GM12878 (cell line): ENCODE measurements around the gene SYNPR. TPM values are rescaled to one million over a fixed set of nuclear protein-coding genes. Genes with fewer than 3 reads are reported as not detected.

Experiments used
- ATAC-seq: fragments of 200-7000 bp; cut with Tn5 transposase; 3 replicates; pipeline ENCODE4 v1.9.1; 2020; ENCODE audit warnings: mild to moderate bottlenecking, moderate library complexity
- BruUV-seq: library from RNA; stranded (reverse); fragments of 400-500 nt; replicated peaks from 2 replicates; lab custom pipeline; 2021; lab: Mats Ljungman, UMichigan
- CTCF ChIA-PET: fragments of 300-600 bp; sonication (Branson Sonifier 250); formaldehyde crosslinking; extraction: SDS; loops from one replicate; lab custom pipeline; 2021; ENCODE audit warnings: inconsistent platforms; lab: Yijun Ruan, JAX
- POLR2A ChIA-PET: fragments of 350-600 bp; formaldehyde crosslinking; extraction: SDS; loops from one replicate; lab custom pipeline; 2021; ENCODE audit warnings: inconsistent platforms; lab: Charles Lee
- RAD21 ChIA-PET: fragments of 300-600 bp; sonication (Branson Sonifier 250); formaldehyde crosslinking; loops from one replicate; lab custom pipeline; 2023; ENCODE audit warnings: antibody characterized with exemption; ENCODE audit not compliant: unreplicated experiment; lab: Charles Lee
- SMC1A ChIA-PET: fragments of 300-600 bp; sonication (Branson Sonifier 250); formaldehyde crosslinking; loops from one replicate; lab custom pipeline; 2023; ENCODE audit not compliant: unreplicated experiment, uncharacterized antibody; lab: Charles Lee
- DNase-seq: peaks from one replicate; pipeline ENCODE4 v3.0.0-alpha.2; 2011; ENCODE audit warnings: low read depth, low spot score
- FAIRE-seq: peaks from 3 replicates; lab custom pipeline; 2011; peaks lifted over from hg19 to GRCh38; lab: Jason Lieb, UNC
- H2AFZ ChIP-seq: 2 replicates; pipeline ENCODE4 v1.6.0; 2011; ENCODE audit warnings: low read depth, low read length, control low read depth; ENCODE audit not compliant: control insufficient read depth
- H3K27ac ChIP-seq: 2 replicates; pipeline ENCODE4 v1.5.1; 2011; ENCODE audit warnings: control low read depth; ENCODE audit not compliant: control insufficient read depth, insufficient read depth
- H3K27me3 ChIP-seq, 2 experiments: replicated peaks in 1 of 2; 2 replicates each; pipeline versions ENCODE4 v1.6.0 to v1.6.1; 2011; ENCODE audit warnings: low read length in 1 of 2; ENCODE audit not compliant: control insufficient read depth in 2 of 2, insufficient read depth in 2 of 2
- H3K36me3 ChIP-seq, 2 experiments: 2 replicates each; pipeline ENCODE4 v1.5.1; 2011; ENCODE audit warnings: low read length in 1 of 2; ENCODE audit not compliant: control insufficient read depth in 2 of 2, insufficient read depth in 2 of 2
- H3K4me1 ChIP-seq: 2 replicates; pipeline ENCODE4 v1.6.1; 2011; ENCODE audit warnings: mild to moderate bottlenecking, low read length, moderate library complexity, mixed read lengths; ENCODE audit not compliant: control insufficient read depth, insufficient read depth
- H3K4me2 ChIP-seq: 2 replicates; pipeline ENCODE4 v1.6.0; 2011; ENCODE audit warnings: control low read depth; ENCODE audit not compliant: control insufficient read depth, insufficient read depth
- H3K4me3 ChIP-seq: fragments of 200-600 bp; sonication (generic); 2 replicates; pipeline ENCODE4 v1.5.1; 2016
- H3K79me2 ChIP-seq: 2 replicates; pipeline ENCODE4 v1.6.0; 2011; ENCODE audit warnings: low read length; ENCODE audit not compliant: control insufficient read depth, insufficient read depth
- H3K9ac ChIP-seq: 2 replicates; pipeline ENCODE4 v1.8.0; 2011; ENCODE audit warnings: low read length, control low read depth, mixed read lengths; ENCODE audit not compliant: control insufficient read depth, insufficient read depth
- H3K9me3 ChIP-seq: replicated peaks from 3 replicates; pipeline ENCODE4 v1.5.1; 2011; ENCODE audit warnings: mild to moderate bottlenecking, low read length; ENCODE audit not compliant: control insufficient read depth, insufficient read depth
- H4K20me1 ChIP-seq: 2 replicates; pipeline ENCODE4 v1.6.0; 2011; ENCODE audit not compliant: control insufficient read depth, insufficient read depth
- BHLHE40 ChIP-seq, 2 experiments: fragments of 450-650 bp in 1 of 2; IDR thresholded peaks; 2 replicates each; pipeline ENCODE4 v1.6.1; 2011 to 2017; ENCODE audit warnings: low read depth in 2 of 2, borderline replicate concordance in 1 of 2, improper control_type of control experiment in 1 of 2, low read length in 1 of 2, mild to moderate bottlenecking in 1 of 2
- CHD1 ChIP-seq: IDR thresholded peaks from 2 replicates; pipeline ENCODE4 v1.6.1; 2012; ENCODE audit warnings: low read depth, low read length, improper control_type of control experiment
- HDGF ChIP-seq: fragments of 450-650 bp; IDR thresholded peaks from 2 replicates; pipeline ENCODE4 v1.6.1; 2016; ENCODE audit warnings: antibody characterized with exemption
- KAT2A ChIP-seq: conservative IDR thresholded peaks from 2 replicates; pipeline ENCODE4 v1.6.1; 2011; ENCODE audit warnings: low read depth, low read length; ENCODE audit not compliant: control insufficient read depth
- NR2C2 ChIP-seq: IDR thresholded peaks from 2 replicates; pipeline ENCODE4 v1.6.1; 2011; ENCODE audit warnings: borderline replicate concordance, low read depth; ENCODE audit not compliant: control insufficient read depth, insufficient read length
- NR2F1 ChIP-seq: fragments of 450-650 bp; conservative IDR thresholded peaks from 2 replicates; pipeline ENCODE4 v1.6.1; 2017; ENCODE audit warnings: mild to moderate bottlenecking
- RELA ChIP-seq: fragments of 450-650 bp; IDR thresholded peaks from 2 replicates; pipeline ENCODE4 v1.8.0; 2014; ENCODE audit warnings: borderline replicate concordance; ENCODE audit not compliant: partially characterized antibody
- RFX5 ChIP-seq: IDR thresholded peaks from 2 replicates; pipeline ENCODE4 v1.6.1; 2011; ENCODE audit warnings: low read depth, low read length, improper control_type of control experiment
- SREBF2 ChIP-seq: IDR thresholded peaks from 2 replicates; pipeline ENCODE4 v1.6.1; 2012; ENCODE audit warnings: mild to moderate bottlenecking, low read length
- TCF12 ChIP-seq: IDR thresholded peaks from 2 replicates; pipeline ENCODE4 v1.6.1; 2011; ENCODE audit warnings: low read depth, mild to moderate bottlenecking, low read length
- USF1 ChIP-seq: IDR thresholded peaks from 2 replicates; pipeline ENCODE4 v1.6.1; 2011; ENCODE audit warnings: borderline replicate concordance, low read depth, mild to moderate bottlenecking, moderate library complexity, mixed read lengths, low read length; ENCODE audit not compliant: insufficient read depth; ENCODE audit errors: extremely low read length
- ZBTB33 ChIP-seq: fragments of 450-650 bp; IDR thresholded peaks from 2 replicates; pipeline ENCODE4 v1.6.1; 2017; ENCODE audit warnings: mild to moderate bottlenecking
- ZBTB4 ChIP-seq: fragments of 450-650 bp; formaldehyde crosslinking; IDR thresholded peaks from 2 replicates; pipeline ENCODE4 v1.4.0; 2022; ENCODE audit warnings: mild to moderate bottlenecking, moderate library complexity
- WGBS: methylation state at CpG from one replicate; pipeline ENCODE4 v1.1.6; 2016; ENCODE audit warnings: low lambda C conversion rate; ENCODE audit not compliant: insufficient replicate concordance, insufficient coverage; ENCODE audit errors: missing lambda C conversion rate; 5-methylcytosine and 5-hydroxymethylcytosine counted together
- in situ Hi-C: fragments of 300-500 bp; cut with MboI; formaldehyde crosslinking; loops from 9 replicates; pipeline ENCODE4 v1.14.3; 2018; ENCODE audit warnings: mixed read lengths
- intact Hi-C: fragments of 100-400 bp; cut with micrococcal nuclease; formaldehyde crosslinking; loops from one replicate; pipeline ENCODE4 v1.14.2; 2022; ENCODE audit not compliant: unreplicated experiment
- polyA plus RNA-seq, 11 experiments: library from polyadenylated mRNA; depleted of rRNA in 4 of 11; unstranded in 6 of 11; stranded (reverse) in 5 of 11; fragments of >200 nt; fragmentation: Nextera tagmentation in 4 of 11; fragmentation: Illumina TruSeq in 1 of 11; extraction: Ambion mirVana in 4 of 11; extraction: Trizol in 1 of 11; gene quantifications; 1 replicate in 1 of 11; 2 replicates in 10 of 11; pipeline versions ENCODE4 v1.2.1 to v1.2.3, GENCODE V29; 2011 to 2016; ENCODE audit warnings: inconsistent platforms in 2 of 11, missing spikeins in 2 of 11, low read depth in 1 of 11
- total RNA-seq, 4 experiments: library from RNA; depleted of rRNA in 3 of 4; stranded (reverse); fragments of >200 nt in 3 of 4; fragmentation: Illumina TruSeq in 1 of 4; extraction: Trizol in 1 of 4; gene quantifications; 2 replicates each; pipeline versions ENCODE4 v1.2.1 to v1.2.3, GENCODE V29; 2013 to 2021
- TF ChIP-seq, protein P1 (sequence below): fragments of 450-650 bp; formaldehyde crosslinking; IDR thresholded peaks from 2 replicates; pipeline ENCODE4 v1.5.0; 2022; ENCODE audit warnings: mild to moderate bottlenecking, missing genetic modification characterization

The SYNPR gene
- total and polyA plus RNA-seq, 10 of the 15 experiments (the other 5 are each of a cell fraction or from before 2014, with no cell fraction given), result not detected

DNA sequence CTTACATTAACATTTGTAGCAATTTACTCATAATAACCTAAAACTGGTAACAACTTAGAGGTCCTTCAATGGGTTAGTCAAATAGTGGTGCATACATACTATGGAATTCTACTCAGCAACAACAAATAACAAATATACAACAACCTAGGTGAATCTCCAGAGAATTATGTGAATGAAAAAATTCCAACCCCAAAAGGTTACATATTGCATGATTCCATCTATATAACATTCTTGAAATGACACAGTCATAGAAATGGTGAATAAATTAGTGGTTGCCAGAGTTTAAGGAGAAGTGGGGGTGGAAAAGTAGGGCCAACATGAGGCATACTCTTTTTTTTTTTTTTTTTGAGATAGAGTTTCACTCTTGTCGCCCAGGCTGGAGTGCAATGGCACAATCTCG is 361.7 kb downstream of the SYNPR start (continued):
- no peak for TF ChIP-seq ZBTB33

- no peaks in the 10 kb centered on the region for H3K36me3 ChIP-seq
- intact Hi-C loops, result no loop called here
- no peaks in the 10 kb centered on the region for H3K9me3 ChIP-seq
- ChIA-PET CTCF (no interaction called here), RAD21 (no interaction called here)
- no peaks in the 10 kb centered on the region for H3K27me3 ChIP-seq
- H2AFZ ChIP-seq, result no peak overlapping the region
- H3K4me2 ChIP-seq, result no peak overlapping the region
- DNase-seq, result no peak
- TF ChIP-seq, protein P1, sequence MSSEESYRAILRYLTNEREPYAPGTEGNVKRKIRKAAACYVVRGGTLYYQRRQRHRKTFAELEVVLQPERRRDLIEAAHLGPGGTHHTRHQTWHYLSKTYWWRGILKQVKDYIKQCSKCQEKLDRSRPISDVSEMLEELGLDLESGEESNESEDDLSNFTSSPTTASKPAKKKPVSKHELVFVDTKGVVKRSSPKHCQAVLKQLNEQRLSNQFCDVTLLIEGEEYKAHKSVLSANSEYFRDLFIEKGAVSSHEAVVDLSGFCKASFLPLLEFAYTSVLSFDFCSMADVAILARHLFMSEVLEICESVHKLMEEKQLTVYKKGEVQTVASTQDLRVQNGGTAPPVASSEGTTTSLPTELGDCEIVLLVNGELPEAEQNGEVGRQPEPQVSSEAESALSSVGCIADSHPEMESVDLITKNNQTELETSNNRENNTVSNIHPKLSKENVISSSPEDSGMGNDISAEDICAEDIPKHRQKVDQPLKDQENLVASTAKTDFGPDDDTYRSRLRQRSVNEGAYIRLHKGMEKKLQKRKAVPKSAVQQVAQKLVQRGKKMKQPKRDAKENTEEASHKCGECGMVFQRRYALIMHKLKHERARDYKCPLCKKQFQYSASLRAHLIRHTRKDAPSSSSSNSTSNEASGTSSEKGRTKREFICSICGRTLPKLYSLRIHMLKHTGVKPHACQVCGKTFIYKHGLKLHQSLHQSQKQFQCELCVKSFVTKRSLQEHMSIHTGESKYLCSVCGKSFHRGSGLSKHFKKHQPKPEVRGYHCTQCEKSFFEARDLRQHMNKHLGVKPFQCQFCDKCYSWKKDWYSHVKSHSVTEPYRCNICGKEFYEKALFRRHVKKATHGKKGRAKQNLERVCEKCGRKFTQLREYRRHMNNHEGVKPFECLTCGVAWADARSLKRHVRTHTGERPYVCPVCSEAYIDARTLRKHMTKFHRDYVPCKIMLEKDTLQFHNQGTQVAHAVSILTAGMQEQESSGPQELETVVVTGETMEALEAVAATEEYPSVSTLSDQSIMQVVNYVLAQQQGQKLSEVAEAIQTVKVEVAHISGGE (CRISPR knock-in tag), result no peak
- TF ChIP-seq TCF12 (no peak), NR2C2 (no peak), RELA (no peak), CHD1 (no peak), BHLHE40 (IDR thresholded peaks at IDR 0.05; ENCODE audit: borderline replicate concordance in 1 of 2, low read depth in 2 of 2, low read length in 1 of 2) (no peak), NR2F1 (no peak), RFX5 (no peak), USF1 (no peak), SREBF2 (no peak), KAT2A (no peak), HDGF (no peak), ZBTB4 (no peak)
- TF ChIP-seq, all 136 proteins: peak for 0
- Histone ChIP-seq H3K4me3 (no peak overlapping the region), H3K79me2 (no peaks in the 10 kb centered on the region), H3K9ac (no peak overlapping the region), H3K27ac (no peak overlapping the region), H3K4me1 (no peaks in the 10 kb centered on the region), H4K20me1 (no peaks in the 10 kb centered on the region)
- FAIRE-seq (no peak), ATAC-seq (no peak)
- ChIA-PET SMC1A (no interaction called here), POLR2A (no interaction called here)
- in situ Hi-C loops, result no loop called here
- no TSS peak for BruUV-seq
- WGBS, result 0% methylated on average over 1 of the region's 1 CpG
Measured at GRCh38 chr3:63642488-63642887, 364.4 kb downstream of the SYNPR start.
